ENCODE results near the gene ZNF280B.
"Not testable (repeated sequence)": the region's sequence is repeated elsewhere in the genome, so short reads cannot be mapped to it uniquely, and the experiment has no call there.

- not testable (repeated sequence) for TF ChIP-seq ZNF324 (CRISPR knock-in tag; IDR thresholded peaks at IDR 0.05); SIN3A (IDR thresholded peaks at IDR 0.05; ENCODE audit: borderline replicate concordance in 2 of 2, control insufficient read depth in 1 of 2, low read depth in 2 of 2, low read length in 2 of 2); ZHX1 (conservative IDR thresholded peaks at IDR 0.05; ENCODE audit: low read length); CBX3 (IDR thresholded peaks at IDR 0.05; ENCODE audit: borderline replicate concordance in 1 of 2, low read length in 2 of 2); ZNF695 (CRISPR knock-in tag; IDR thresholded peaks at IDR 0.05); CEBPB (tag; IDR thresholded peaks at IDR 0.05); MYNN (IDR thresholded peaks at IDR 0.05); MYNN (CRISPR knock-in tag; IDR thresholded peaks at IDR 0.05); CTCF (IDR thresholded peaks at IDR 0.05 in 2 of 3, conservative IDR thresholded peaks at IDR 0.05 in 1 of 3; ENCODE audit: insufficient read depth in 2 of 3, low read depth in 1 of 3, low read length in 3 of 3); ESRRA (IDR thresholded peaks at IDR 0.05; ENCODE audit: borderline replicate concordance, low read depth); POLR2A (conservative IDR thresholded peaks at IDR 0.05); CREM (IDR thresholded peaks at IDR 0.05; ENCODE audit: low read depth); ARID1B (IDR thresholded peaks at IDR 0.05)
These were observed 2.3 kb upstream of the ZNF280B start for GRCh38 chr22:22510833-22511232.

Measured in K562 (cell line).